HG03378 (cell line): ENCODE results near the gene PERP.
"Not testable (repeated sequence)": the region's sequence is repeated elsewhere in the genome, so short reads cannot be mapped to it uniquely, and the experiment has no call there.

ENCODE experiments used
- ATAC-seq: cut with Tn5 transposase; IDR thresholded peaks from one replicate; pipeline ENCODE4 v1.9.1; 2021; ENCODE audit warnings: mild to moderate bottlenecking, moderate library complexity; ENCODE audit not compliant: unreplicated experiment

Gene PERP

GRCh38 chr6:138105880-138106664, 1.1 kb downstream of the PERP start:
- no peak for ATAC-seq

DNA sequence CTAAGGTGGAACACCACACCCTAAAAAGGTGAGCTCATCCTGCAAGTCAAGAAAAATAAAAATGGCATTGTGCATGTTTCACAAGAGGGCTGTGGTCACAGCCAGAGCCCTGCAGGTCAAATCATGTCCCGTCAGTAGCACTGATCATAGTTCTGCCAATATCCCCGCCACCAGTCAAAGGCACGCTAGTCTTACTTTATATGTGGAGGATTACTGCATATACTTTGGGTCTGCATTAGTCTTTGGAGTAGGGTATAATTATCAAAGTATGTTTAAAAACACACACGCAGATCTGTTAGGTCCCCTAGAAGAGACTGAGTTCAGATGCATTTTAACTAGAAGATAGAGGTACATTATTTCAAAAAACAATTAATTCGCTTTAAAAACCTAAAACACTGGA, 1.8 kb downstream of the PERP start:
- ATAC-seq, result no peak

GRCh38 chr6:138104618-138105213, 2.5 kb downstream of the PERP start:
- ATAC-seq, result no peak

DNA sequence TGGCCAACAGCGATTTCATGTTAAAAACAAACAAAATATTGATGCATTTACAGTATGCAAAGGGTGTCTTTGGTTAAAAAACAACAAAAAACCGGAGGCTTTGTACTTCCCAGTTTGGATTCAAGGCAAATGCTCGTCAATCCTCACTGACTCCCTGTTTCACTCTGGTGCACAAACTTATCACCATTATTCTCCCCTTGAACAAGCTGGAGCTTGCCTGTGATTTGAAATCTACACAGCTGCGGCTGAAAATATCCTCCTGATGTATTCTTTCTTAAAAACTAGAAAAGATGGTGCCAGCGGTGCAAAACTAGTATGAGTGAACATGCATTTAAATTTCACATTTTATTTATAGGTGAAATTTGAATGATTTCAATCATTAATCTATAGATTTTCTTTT, 3.3 kb downstream of the PERP start:
- ATAC-seq, result no peak

DNA sequence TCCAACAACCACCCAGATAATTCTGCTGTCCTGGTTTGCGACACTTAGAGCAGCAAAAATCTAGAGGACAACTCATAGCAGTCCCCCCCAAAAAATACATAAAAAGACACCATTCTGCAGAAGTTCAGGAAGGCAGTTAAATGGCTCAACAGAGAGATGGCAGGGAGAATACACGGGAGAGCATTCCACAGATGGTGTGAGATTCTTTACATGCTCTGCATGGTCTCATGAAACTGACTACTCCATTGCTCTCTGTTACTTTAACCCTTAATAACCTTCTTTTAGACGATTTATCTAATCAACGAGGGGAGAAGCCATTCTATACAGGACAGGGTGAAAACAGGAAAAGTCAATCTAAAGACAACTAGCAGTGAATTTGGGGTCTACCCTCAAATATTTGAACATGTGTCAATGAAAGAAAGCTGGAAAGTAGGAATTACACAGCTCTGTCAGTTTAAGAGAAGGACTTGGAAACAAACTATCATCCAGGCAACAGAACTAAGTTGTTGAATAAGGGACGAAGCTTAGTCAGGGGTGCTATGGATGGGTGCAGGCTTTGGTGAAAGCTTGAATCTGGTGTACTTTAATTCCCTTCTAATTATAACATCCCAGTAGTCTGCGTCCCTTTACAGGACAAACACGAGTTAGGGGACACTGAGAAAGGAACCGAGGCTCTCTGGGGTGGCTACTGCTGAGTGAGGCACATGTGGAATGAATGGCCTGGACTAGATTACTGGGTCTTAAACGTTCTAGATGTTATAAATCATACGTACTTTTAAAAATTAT, 5.1 kb downstream of the PERP start:
- ATAC-seq, result no peak

GRCh38 chr6:138099832-138100231, 7.4 kb downstream of the PERP start:
- no peak for ATAC-seq

GRCh38 chr6:138098306-138098705, 8.9 kb downstream of the PERP start:
- ATAC-seq, result no peak

GRCh38 chr6:138094260-138094659, 13.0 kb downstream of the PERP start:
- ATAC-seq, result no peak

DNA sequence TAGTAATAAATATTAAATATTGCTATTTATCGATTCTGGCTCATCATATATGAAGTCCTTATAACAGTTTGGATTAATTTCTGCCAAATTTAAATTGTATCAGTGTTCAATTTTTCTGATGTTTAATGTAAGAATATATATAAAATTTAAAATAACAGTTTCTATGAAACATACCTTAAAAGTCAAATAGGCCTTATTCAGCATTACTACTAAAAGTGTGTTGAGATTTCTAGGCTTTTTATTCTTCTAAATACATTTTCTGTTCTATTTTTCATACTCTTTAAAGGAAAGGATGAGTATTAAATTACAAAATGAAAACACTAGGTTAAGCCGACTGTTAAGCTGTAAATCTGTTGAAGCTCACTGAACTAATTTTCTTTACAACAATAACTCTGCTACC, 13.6 kb downstream of the PERP start:
- no peak for ATAC-seq

GRCh38 chr6:138092686-138093085, 14.5 kb downstream of the PERP start:
- ATAC-seq, result no peak

DNA sequence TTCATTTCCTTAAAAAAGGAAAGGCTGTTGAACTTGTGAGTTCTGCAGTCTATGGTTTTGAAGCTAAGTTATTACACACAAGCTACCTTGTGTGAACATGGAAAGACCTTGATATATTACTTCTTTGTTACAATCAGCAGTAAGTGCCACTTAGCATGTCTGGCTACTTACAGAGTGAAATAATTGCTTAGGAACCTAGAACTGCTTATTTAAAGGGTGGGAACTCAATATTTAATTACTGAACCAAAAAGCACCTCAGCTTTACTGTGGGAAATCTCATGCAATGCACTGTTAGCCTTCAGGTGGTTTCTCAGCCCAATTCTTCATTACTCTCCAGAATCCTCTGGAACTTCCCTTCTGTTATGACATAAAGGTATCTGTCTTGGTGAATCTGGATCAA, 17.9 kb downstream of the PERP start:
- ATAC-seq, result no peak

DNA sequence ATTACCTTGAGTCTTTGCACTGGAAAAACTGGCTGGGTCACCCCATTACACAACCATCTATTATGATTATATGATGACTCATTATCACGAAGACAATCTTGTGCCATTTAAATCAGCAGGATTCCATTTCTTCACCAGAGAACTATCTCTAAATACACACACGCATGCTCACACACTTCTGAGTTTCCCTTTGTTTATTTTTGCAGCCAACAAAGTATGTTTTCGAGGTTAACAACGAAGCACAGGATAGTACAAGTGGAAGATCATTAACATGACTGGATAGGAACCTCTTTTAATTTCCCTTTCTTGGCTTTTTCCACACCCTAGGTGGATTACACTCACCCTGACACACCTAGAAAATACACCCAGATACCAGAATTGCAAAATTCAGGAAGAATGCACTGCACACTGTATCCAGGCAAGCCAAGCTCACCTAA, 18.9 kb downstream of the PERP start:
- no peak for ATAC-seq

GRCh38 chr6:138087593-138088325, 19.5 kb downstream of the PERP start:
- no peak for ATAC-seq

GRCh38 chr6:138086573-138087196, 20.5 kb downstream of the PERP start:
- ATAC-seq, result no peak

DNA sequence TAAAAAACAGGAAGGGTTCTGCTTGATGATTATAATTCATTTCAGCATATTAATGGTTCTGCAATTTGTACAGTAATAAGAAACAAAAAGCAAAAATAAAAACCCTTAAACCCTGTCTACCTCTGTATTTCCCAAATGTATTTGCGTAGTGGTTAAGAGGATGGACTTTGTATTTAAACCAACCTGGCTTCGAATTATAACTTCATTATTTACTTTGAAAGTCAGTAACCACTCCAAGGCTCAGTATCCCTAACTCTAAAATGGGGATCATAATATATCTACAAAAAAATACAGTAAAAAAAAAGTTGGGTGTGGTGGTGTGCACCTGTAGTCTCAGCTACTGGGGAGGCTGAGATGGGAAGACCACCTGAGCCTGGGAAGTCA, 21.4 kb downstream of the PERP start:
- ATAC-seq, result no peak

DNA sequence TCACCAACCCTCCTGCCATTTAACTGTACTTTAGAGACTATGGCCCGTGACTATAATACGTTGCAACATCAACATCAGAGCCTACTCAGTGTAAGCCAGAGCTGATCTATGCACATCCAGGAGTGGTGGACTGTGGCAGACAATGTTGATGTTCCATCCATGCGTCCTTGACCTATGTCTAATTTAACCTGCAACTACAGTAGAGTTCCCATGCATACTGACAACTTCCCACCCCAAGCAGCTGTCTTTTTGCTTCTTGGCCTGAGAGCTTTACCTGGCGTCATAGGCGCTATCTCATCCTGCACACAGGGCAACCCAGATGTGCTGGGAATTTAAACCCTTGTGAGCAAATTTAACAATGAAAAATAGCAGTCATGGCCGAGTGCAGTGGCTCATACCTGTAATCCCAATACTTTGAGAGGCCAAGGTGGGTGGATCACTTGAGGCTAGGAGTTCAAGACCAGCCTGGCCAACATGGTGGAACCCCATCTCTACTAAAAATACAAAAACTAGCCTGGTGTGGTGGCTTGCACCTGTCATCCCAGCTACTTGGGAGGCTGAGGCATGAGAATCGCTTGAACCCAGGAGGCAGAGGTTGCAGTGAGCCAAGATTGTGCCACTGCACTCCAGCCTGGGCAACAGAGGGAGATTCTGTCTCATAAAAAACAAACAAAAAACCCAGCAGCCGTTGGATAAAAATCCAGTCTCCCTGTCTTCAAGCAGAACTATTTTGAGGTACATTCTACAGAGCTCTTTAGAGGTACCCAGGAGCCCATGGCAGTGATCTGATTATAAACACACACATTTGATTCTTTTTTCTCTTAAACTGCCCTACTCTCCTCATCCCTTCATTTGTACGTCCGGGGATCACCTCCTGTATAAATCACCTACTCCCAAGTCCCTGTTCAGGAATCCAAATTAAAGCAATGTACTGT, 22.0 kb downstream of the PERP start:
- no peak for ATAC-seq

DNA sequence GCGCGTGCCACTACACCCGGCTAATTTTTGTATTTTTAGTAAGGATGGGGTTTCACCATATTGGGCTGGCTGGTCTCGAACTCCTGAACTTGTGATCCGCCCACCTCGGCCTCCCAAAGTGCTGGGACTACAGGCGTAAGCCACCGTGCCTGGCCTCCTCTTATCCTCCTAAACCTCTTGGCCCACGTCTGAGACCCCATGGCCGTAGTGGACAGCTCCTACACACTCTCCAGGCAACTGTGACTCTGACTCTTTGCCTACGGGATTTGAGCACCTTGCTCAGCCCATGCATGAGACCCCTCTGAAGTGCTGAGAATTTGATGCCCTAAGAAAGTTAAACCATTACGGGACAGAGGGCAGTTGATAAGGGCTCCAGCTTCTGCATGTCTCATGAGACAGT, 25.0 kb downstream of the PERP start:
- ATAC-seq, result no peak

DNA sequence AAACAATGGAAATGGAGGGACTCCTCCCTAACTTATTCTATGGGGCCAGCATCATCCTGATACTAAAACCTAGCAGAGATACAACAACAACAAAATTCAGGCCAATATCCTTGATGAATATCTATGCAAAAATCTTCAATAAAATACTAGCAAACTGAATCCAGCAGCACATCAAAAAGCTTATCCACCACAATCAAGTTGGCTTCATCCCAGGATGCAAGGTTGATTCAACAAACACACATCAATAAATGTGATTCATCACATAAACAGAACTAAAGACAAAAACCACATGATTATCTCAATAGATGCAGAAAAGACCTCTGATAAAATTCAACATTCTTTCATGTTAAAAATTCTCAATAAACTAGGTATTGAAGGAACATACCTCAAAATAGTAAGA, 27.7 kb downstream of the PERP start:
- not testable (repeated sequence) for ATAC-seq

DNA sequence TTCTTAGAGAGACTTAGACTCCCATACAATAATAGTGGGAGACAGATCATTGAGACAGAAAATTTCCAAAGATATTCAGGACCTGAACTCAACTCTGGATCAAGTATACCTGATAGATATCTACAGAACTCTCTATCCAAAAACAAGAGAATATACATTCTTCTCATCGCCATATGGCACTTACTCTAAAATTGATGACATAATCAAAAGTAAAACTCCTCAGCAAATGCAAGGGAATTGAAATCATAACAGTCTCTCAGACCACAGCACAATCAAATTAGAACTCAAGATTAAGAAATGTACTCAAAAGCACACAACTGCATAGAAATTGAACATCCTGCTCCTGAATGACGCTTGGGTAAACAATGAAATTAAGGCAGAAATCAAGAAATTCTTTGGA, 28.7 kb downstream of the PERP start:
- ATAC-seq, result no peak

GRCh38 chr6:138073264-138073663, 34.0 kb downstream of the PERP start:
- ATAC-seq, result no peak
